CD4-positive, alpha-beta T cell treated with Interleukin-17A for 1 hour (primary cell): ENCODE measurements around the gene BPNT1.

Experiments
- DNase-seq: peaks from one replicate; pipeline ENCODE4 v3.0.0-alpha.2; 2020

BPNT1 gene

GRCh38 chr1:220076861-220077762 is 12.5 kb downstream of the BPNT1 start:
- no peak for DNase-seq

- DNase-seq, result no peak
Measured at GRCh38 chr1:220067269-220068204, 22.1 kb downstream of the BPNT1 start.

- DNase-seq, result no peak
Measured at GRCh38 chr1:220062629-220063028, 27.0 kb downstream of the BPNT1 start.

GRCh38 chr1:220060876-220061275 is 28.7 kb downstream of the BPNT1 start:
- no peak for DNase-seq

GRCh38 chr1:220056374-220056773 is 33.2 kb downstream of the BPNT1 start:
- peak; percentile 46 for DNase-seq

- peak; percentile 97 for DNase-seq
Measured at GRCh38 chr1:220046052-220046930, 43.3 kb downstream of the BPNT1 start, which contains the start of gene EPRS1. TSS of gene EPRS1 (minus strand) at chr1:220046505. CDS start at chr1:220046388, 117 bp downstream.

GRCh38 chr1:220045356-220046051 is 44.1 kb downstream of the BPNT1 start:
- DNase-seq, result peak; percentile 43

GRCh38 chr1:220044678-220045355 is 44.8 kb downstream of the BPNT1 start:
- DNase-seq, result no peak

GRCh38 chr1:220043646-220044045 is 45.9 kb downstream of the BPNT1 start:
- no peak for DNase-seq

- no peak for DNase-seq
Measured at GRCh38 chr1:220040028-220040596, 49.5 kb downstream of the BPNT1 start.

GRCh38 chr1:220038640-220039039 is 50.9 kb downstream of the BPNT1 start:
- no peak for DNase-seq

GRCh38 chr1:220037810-220038209 is 51.8 kb downstream of the BPNT1 start:
- peak; percentile 16 for DNase-seq

- DNase-seq, result no peak
Measured at GRCh38 chr1:220032911-220033310, 56.7 kb downstream of the BPNT1 start.

- no peak for DNase-seq
Measured at GRCh38 chr1:220031287-220031686, 58.3 kb downstream of the BPNT1 start.

GRCh38 chr1:220028346-220028895 is 61.2 kb downstream of the BPNT1 start:
- DNase-seq, result no peak

- DNase-seq, result no peak
Measured at GRCh38 chr1:220019071-220019470, 70.5 kb downstream of the BPNT1 start.

- DNase-seq, result no peak
Measured at GRCh38 chr1:220013497-220013896, 76.1 kb downstream of the BPNT1 start.

GRCh38 chr1:220012259-220012658 is 77.3 kb downstream of the BPNT1 start:
- DNase-seq, result no peak

- no peak for DNase-seq
Measured at GRCh38 chr1:220011620-220012019, 78.0 kb downstream of the BPNT1 start.
